CD14-positive monocyte (primary cell): Measurements from ENCODE around the gene MYO18A. TPM values are rescaled to one million over a fixed set of nuclear protein-coding genes. Genes with fewer than 3 reads are reported as not detected.

ENCODE experiments used
- DNase-seq, 3 donors: peaks; one replicate each; pipeline ENCODE4 v3.0.0-alpha.2; 2011 to 2022
- H2AFZ ChIP-seq: 2 replicates; pipeline ENCODE4 v1.6.0; 2012; ENCODE audit warnings: mild to moderate bottlenecking, low read depth, low read length, inconsistent platforms; ENCODE audit not compliant: insufficient read depth, poor library complexity, severe bottlenecking
- H3K27ac ChIP-seq, 2 donors: 1 replicate in 1 of 2; 2 replicates in 1 of 2; pipeline ENCODE4 v1.5.1; 2012 to 2013; ENCODE audit warnings: low read length in 2 of 2, control low read depth in 1 of 2, inconsistent platforms in 1 of 2, low read depth in 1 of 2, mild to moderate bottlenecking in 1 of 2
- H3K27me3 ChIP-seq, 2 donors: one replicate each; pipeline versions ENCODE4 v1.6.0 to v1.6.1; 2011 to 2013; ENCODE audit warnings: low read length in 2 of 2; ENCODE audit not compliant: control insufficient read depth in 2 of 2, insufficient read depth in 2 of 2
- H3K36me3 ChIP-seq, 2 donors: replicated peaks in 1 of 2; 1 replicate in 1 of 2; 2 replicates in 1 of 2; pipeline versions ENCODE4 v1.5.1 to v1.6.1; 2012 to 2013; ENCODE audit warnings: low read length in 2 of 2, control low read depth in 1 of 2, inconsistent platforms in 1 of 2, mild to moderate bottlenecking in 1 of 2; ENCODE audit not compliant: insufficient read depth in 2 of 2, control insufficient read depth in 1 of 2
- H3K4me1 ChIP-seq, 2 donors: 1 replicate in 1 of 2; 2 replicates in 1 of 2; pipeline versions ENCODE4 v1.5.1 to v1.6.1; 2012 to 2013; ENCODE audit warnings: low read length in 2 of 2, control low read depth in 1 of 2, inconsistent platforms in 1 of 2, mild to moderate bottlenecking in 1 of 2, moderate library complexity in 1 of 2; ENCODE audit not compliant: insufficient read depth in 2 of 2, control insufficient read depth in 1 of 2
- H3K4me2 ChIP-seq: replicated peaks from 2 replicates; pipeline ENCODE3; 2012; ENCODE audit warnings: low read length, moderate library complexity, mild to moderate bottlenecking; ENCODE audit not compliant: poor library complexity, severe bottlenecking; ENCODE audit errors: extremely low read depth
- H3K4me3 ChIP-seq, 3 experiments: fragments of 200-600 bp in 1 of 3; sonication (generic) in 1 of 3; replicated peaks in 1 of 3; 1 replicate in 2 of 3; 2 replicates in 1 of 3; pipeline ENCODE4 v1.5.1; 2011 to 2013; ENCODE audit warnings: low read length in 3 of 3, mild to moderate bottlenecking in 3 of 3, control low read depth in 2 of 3, low read depth in 2 of 3, inconsistent platforms in 1 of 3, moderate library complexity in 1 of 3
- H3K79me2 ChIP-seq: 2 replicates; pipeline ENCODE4 v1.6.0; 2012; ENCODE audit warnings: mild to moderate bottlenecking, control low read depth, inconsistent platforms, low read length, moderate library complexity; ENCODE audit not compliant: insufficient read depth
- H3K9ac ChIP-seq: 2 replicates; pipeline ENCODE4 v1.6.0; 2017; ENCODE audit warnings: low read length, mild to moderate bottlenecking; ENCODE audit not compliant: insufficient read depth, poor library complexity, severe bottlenecking
- H3K9me3 ChIP-seq, 2 donors: replicated peaks in 1 of 2; 1 replicate in 1 of 2; 2 replicates in 1 of 2; pipeline versions ENCODE4 v1.5.1 to v1.6.1; 2012 to 2013; ENCODE audit warnings: low read length in 2 of 2, control low read depth in 1 of 2; ENCODE audit not compliant: control insufficient read depth in 1 of 2, insufficient read depth in 1 of 2
- H4K20me1 ChIP-seq: 2 replicates; pipeline ENCODE4 v1.6.0; 2012; ENCODE audit warnings: mild to moderate bottlenecking, low read length, control low read depth, moderate library complexity; ENCODE audit not compliant: insufficient read depth
- H3K27ac Mint-ChIP-seq, 7 donors: one replicate each; pipeline ENCODE4 v1.8.0; 2020; ENCODE audit warnings: mild to moderate bottlenecking in 7 of 7, mixed read lengths in 7 of 7, moderate library complexity in 6 of 7, inconsistent platforms in 2 of 7
- H3K27me3 Mint-ChIP-seq, 3 donors: one replicate each; pipeline ENCODE4 v1.8.0; 2021 to 2022; ENCODE audit warnings: low read depth in 3 of 3, mild to moderate bottlenecking in 3 of 3, mixed read lengths in 3 of 3, moderate library complexity in 3 of 3, inconsistent platforms in 1 of 3
- H3K36me3 Mint-ChIP-seq, 2 donors: one replicate each; pipeline ENCODE4 v1.8.0; 2020; ENCODE audit warnings: mixed read lengths in 2 of 2, inconsistent platforms in 1 of 2, mild to moderate bottlenecking in 1 of 2
- H3K4me1 Mint-ChIP-seq: one replicate; pipeline ENCODE4 v1.8.0; 2020; ENCODE audit warnings: mild to moderate bottlenecking, mixed read lengths
- H3K4me3 Mint-ChIP-seq, 2 donors: one replicate each; pipeline ENCODE4 v1.8.0; 2020; ENCODE audit warnings: mild to moderate bottlenecking in 2 of 2, mixed read lengths in 2 of 2, moderate library complexity in 1 of 2
- H3K9me3 Mint-ChIP-seq, 7 donors: one replicate each; pipeline ENCODE4 v1.8.0; 2020 to 2022; ENCODE audit warnings: mixed read lengths in 7 of 7, mild to moderate bottlenecking in 6 of 7, moderate library complexity in 6 of 7, inconsistent platforms in 2 of 7
- CTCF ChIP-seq: fragments of 200-600 bp; IDR thresholded peaks from one replicate; pipeline ENCODE4 v1.8.0; 2022; ENCODE audit warnings: antibody characterized with exemption, mild to moderate bottlenecking
- WGBS: methylation state at CpG from one replicate; pipeline ENCODE4 v1.1.5; 2013; ENCODE audit warnings: missing lambda C conversion rate; ENCODE audit not compliant: insufficient coverage; 5-methylcytosine and 5-hydroxymethylcytosine counted together
- intact Hi-C, 2 donors: fragments of 100-400 bp; cut with micrococcal nuclease; formaldehyde crosslinking; loops; one replicate each; pipeline versions ENCODE4 v1.15.0 to v1.15.1; 2023
- polyA plus RNA-seq, 3 donors: library from polyadenylated mRNA; depleted of rRNA in 1 of 3; unstranded in 2 of 3; stranded (reverse) in 1 of 3; fragments of 300-500 nt in 2 of 3; fragments of >200 nt in 1 of 3; fragmentation: Illumina TruSeq in 2 of 3; gene quantifications; 1 replicate in 2 of 3; 2 replicates in 1 of 3; pipeline ENCODE4 v1.2.3, GENCODE V29; 2012 to 2021

MYO18A gene
- polyA plus RNA-seq, 3 donors: 6.3 to 40.2 (median 11.0) TPM

GRCh38 chr17:29133121-29133713 lies 47.0 kb downstream of the MYO18A start:
- no peaks in the 10 kb centered on the region for H3K9me3 ChIP-seq
- H3K27ac Mint-ChIP-seq: peak overlapping the region in 5 of 7 donors; percentile 16 to 72 (median 32)
- no peak for TF ChIP-seq CTCF
- no peak overlapping the region for H2AFZ ChIP-seq
- H3K27me3 Mint-ChIP-seq: peaks cover 0 to 1% (median 0%) of the 10 kb centered on the region in 3 donors
- peaks cover 99% of the 10 kb centered on the region for H3K79me2 ChIP-seq
- H3K4me2 ChIP-seq: no peak overlapping the region
- H3K4me1 ChIP-seq: peaks cover 38 to 54% of the 10 kb centered on the region in 2 donors
- H3K27ac ChIP-seq: peak overlapping the region in 1 of 2 donors; percentile 67
- peaks cover 28 to 43% of the 10 kb centered on the region in 2 donors for H3K36me3 Mint-ChIP-seq
- H3K27me3 ChIP-seq: no peaks in the 10 kb centered on the region
- H3K36me3 ChIP-seq: peaks cover 6 to 40% of the 10 kb centered on the region in 2 donors
- no peak overlapping the region for H3K9ac ChIP-seq
- intact Hi-C loops: no loop called here
- H4K20me1 ChIP-seq: peaks cover 36% of the 10 kb centered on the region
- H3K4me1 Mint-ChIP-seq: peaks cover 58% of the 10 kb centered on the region
- peak in 1 of 3 donors; percentile 66 for DNase-seq
- H3K9me3 Mint-ChIP-seq: no peaks in the 10 kb centered on the region
- 50% methylated on average over 2 of the region's 4 CpGs for WGBS
- H3K4me3 Mint-ChIP-seq: no peak overlapping the region
- no peak overlapping the region for H3K4me3 ChIP-seq

GRCh38 chr17:29131814-29132682 lies 48.1 kb downstream of the MYO18A start:
- Mint-ChIP-seq H3K36me3 (peaks cover 27 to 46% of the 10 kb centered on the region in 2 donors), H3K27ac (peak overlapping the region in 5 of 7 donors; percentile 27 to 80 (median 62)), H3K27me3 (peaks cover 0 to 1% (median 0%) of the 10 kb centered on the region in 3 donors), H3K4me1 (peaks cover 53% of the 10 kb centered on the region), H3K9me3 (no peaks in the 10 kb centered on the region), H3K4me3 (no peak overlapping the region)
- intact Hi-C loops: no loop called here
- Histone ChIP-seq H2AFZ (no peak overlapping the region), H3K4me2 (peak overlapping the region; percentile 13), H3K36me3 (peaks cover 6 to 48% of the 10 kb centered on the region in 2 donors), H3K27ac (peak overlapping the region; percentile 3 to 67), H3K4me1 (peaks cover 40 to 54% of the 10 kb centered on the region in 2 donors), H3K79me2 (peaks cover 98% of the 10 kb centered on the region), H3K9ac (peak overlapping the region; percentile 5), H4K20me1 (peaks cover 31% of the 10 kb centered on the region), H3K9me3 (no peaks in the 10 kb centered on the region), H3K27me3 (no peaks in the 10 kb centered on the region), H3K4me3 (no peak overlapping the region)
- no peak for DNase-seq
- TF ChIP-seq CTCF: no peak
- WGBS: 63% methylated on average over 2 of the region's 9 CpGs
